ENCODE results near the gene DMPK. TPM values are rescaled to one million over a fixed set of nuclear protein-coding genes. Genes with fewer than 3 reads are reported as not detected.

The DMPK gene
- total RNA-seq, 2 experiments from 2014 or later = 14.9 to 34.7 TPM

- POLR2A ChIA-PET = no interaction called here
- CTCF ChIA-PET (ENCODE audit: unreplicated experiment) = no interaction called here
- intact Hi-C loops (cut with micrococcal nuclease; ENCODE audit: unreplicated experiment) = no loop called here
- H3K4me1 ChIP-seq (ENCODE audit: insufficient read depth, low read length, poor library complexity, severe bottlenecking) = peaks cover 12% of the 10 kb centered on the region
- no peak overlapping the region for H2AFZ ChIP-seq (ENCODE audit: low read length)
- no peaks in the 10 kb centered on the region for H3K79me2 ChIP-seq (ENCODE audit: insufficient read depth, low read depth, low read length)
- H3K27ac ChIP-seq (ENCODE audit: low read depth, low read length, poor library complexity, severe bottlenecking) = no peak overlapping the region
- H3K4me3 ChIP-seq (ENCODE audit: low read depth, low read length, poor library complexity, severe bottlenecking) = no peak overlapping the region
- H3K4me2 ChIP-seq (ENCODE audit: low read length) = no peak overlapping the region
- no peaks in the 10 kb centered on the region; the same call in 1 of the 2 replicates for H4K20me1 ChIP-seq (ENCODE audit: insufficient read depth, low read length)
- H3K36me3 ChIP-seq (ENCODE audit: insufficient read depth, low read length) = peaks cover 13% of the 10 kb centered on the region; the same call in 1 of the 2 replicates
- DNase-seq (ENCODE audit: low spot score) = no peak
- no peaks in the 10 kb centered on the region for H3K9me2 ChIP-seq (ENCODE audit: insufficient read depth, low read length)
- no TSS peak for BruUV-seq (replicated peaks)
- TF ChIP-seq EZH2phosphoT487 (IDR thresholded peaks at IDR 0.05; ENCODE audit: borderline replicate concordance, low read depth, low read length) = no peak
- no peak for TF ChIP-seq CTCF (conservative IDR thresholded peaks at IDR 0.05; ENCODE audit: low read length)
- no peaks in the 10 kb centered on the region for H3K9me3 ChIP-seq (ENCODE audit: low read length)
These were observed 802 bp downstream of the DMPK start for GRCh38 chr19:45781214-45782161.

- CTCF ChIA-PET (ENCODE audit: unreplicated experiment) = no interaction called here
- no peaks in the 10 kb centered on the region for H3K79me2 ChIP-seq (ENCODE audit: insufficient read depth, low read depth, low read length)
- TF ChIP-seq CTCF (conservative IDR thresholded peaks at IDR 0.05; ENCODE audit: low read length) (no peak), EZH2phosphoT487 (IDR thresholded peaks at IDR 0.05; ENCODE audit: borderline replicate concordance, low read depth, low read length) (no peak)
- no TSS peak for BruUV-seq (replicated peaks)
- peaks cover 7% of the 10 kb centered on the region; the same call in 1 of the 2 replicates for H3K36me3 ChIP-seq (ENCODE audit: insufficient read depth, low read length)
- no peak overlapping the region for H3K27ac ChIP-seq (ENCODE audit: low read depth, low read length, poor library complexity, severe bottlenecking)
- peaks cover 12% of the 10 kb centered on the region for H3K4me1 ChIP-seq (ENCODE audit: insufficient read depth, low read length, poor library complexity, severe bottlenecking)
- no peaks in the 10 kb centered on the region; the same call in 1 of the 2 replicates for H4K20me1 ChIP-seq (ENCODE audit: insufficient read depth, low read length)
- H3K4me3 ChIP-seq (ENCODE audit: low read depth, low read length, poor library complexity, severe bottlenecking) = no peak overlapping the region
- H3K4me2 ChIP-seq (ENCODE audit: low read length) = no peak overlapping the region
- no peaks in the 10 kb centered on the region for H3K9me3 ChIP-seq (ENCODE audit: low read length)
- POLR2A ChIA-PET = no interaction called here
- intact Hi-C loops (cut with micrococcal nuclease; ENCODE audit: unreplicated experiment) = no loop called here
- H3K9me2 ChIP-seq (ENCODE audit: insufficient read depth, low read length) = no peaks in the 10 kb centered on the region
- no peak overlapping the region for H2AFZ ChIP-seq (ENCODE audit: low read length)
- DNase-seq (ENCODE audit: low spot score) = no peak
These were observed 1.7 kb downstream of the DMPK start for GRCh38 chr19:45780448-45781213.
